Measurements from ENCODE around the gene AMOT.

- TF ChIP-seq CTCF (IDR thresholded peaks at IDR 0.05; ENCODE audit: low read depth, low read length, missing input control) = no peak
- TF ChIP-seq EGR1 (IDR thresholded peaks at IDR 0.05; ENCODE audit: low read depth in 2 of 2) = no peak
- TF ChIP-seq, protein P1, sequence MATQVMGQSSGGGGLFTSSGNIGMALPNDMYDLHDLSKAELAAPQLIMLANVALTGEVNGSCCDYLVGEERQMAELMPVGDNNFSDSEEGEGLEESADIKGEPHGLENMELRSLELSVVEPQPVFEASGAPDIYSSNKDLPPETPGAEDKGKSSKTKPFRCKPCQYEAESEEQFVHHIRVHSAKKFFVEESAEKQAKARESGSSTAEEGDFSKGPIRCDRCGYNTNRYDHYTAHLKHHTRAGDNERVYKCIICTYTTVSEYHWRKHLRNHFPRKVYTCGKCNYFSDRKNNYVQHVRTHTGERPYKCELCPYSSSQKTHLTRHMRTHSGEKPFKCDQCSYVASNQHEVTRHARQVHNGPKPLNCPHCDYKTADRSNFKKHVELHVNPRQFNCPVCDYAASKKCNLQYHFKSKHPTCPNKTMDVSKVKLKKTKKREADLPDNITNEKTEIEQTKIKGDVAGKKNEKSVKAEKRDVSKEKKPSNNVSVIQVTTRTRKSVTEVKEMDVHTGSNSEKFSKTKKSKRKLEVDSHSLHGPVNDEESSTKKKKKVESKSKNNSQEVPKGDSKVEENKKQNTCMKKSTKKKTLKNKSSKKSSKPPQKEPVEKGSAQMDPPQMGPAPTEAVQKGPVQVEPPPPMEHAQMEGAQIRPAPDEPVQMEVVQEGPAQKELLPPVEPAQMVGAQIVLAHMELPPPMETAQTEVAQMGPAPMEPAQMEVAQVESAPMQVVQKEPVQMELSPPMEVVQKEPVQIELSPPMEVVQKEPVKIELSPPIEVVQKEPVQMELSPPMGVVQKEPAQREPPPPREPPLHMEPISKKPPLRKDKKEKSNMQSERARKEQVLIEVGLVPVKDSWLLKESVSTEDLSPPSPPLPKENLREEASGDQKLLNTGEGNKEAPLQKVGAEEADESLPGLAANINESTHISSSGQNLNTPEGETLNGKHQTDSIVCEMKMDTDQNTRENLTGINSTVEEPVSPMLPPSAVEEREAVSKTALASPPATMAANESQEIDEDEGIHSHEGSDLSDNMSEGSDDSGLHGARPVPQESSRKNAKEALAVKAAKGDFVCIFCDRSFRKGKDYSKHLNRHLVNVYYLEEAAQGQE (IDR thresholded peaks at IDR 0.05) = no peak
Measured at GRCh38 chrX:112852851-112853250, 12.2 kb upstream of the AMOT start.

Data from liver (tissue), 3 donors.